K562 (cell line): ENCODE measurements around the gene TEX14. TPM values are rescaled to one million over a fixed set of nuclear protein-coding genes. Genes with fewer than 3 reads are reported as not detected.

Experiments
- BRF1 ChIP-seq: IDR thresholded peaks from 3 replicates; pipeline ENCODE4 v1.6.1; 2011; ENCODE audit warnings: borderline replicate concordance, mild to moderate bottlenecking; ENCODE audit not compliant: insufficient read length; ENCODE audit errors: extremely low read depth
- CHD4 ChIP-seq: fragments of 200-600 bp; sonication (generic); IDR thresholded peaks from 3 replicates; pipeline ENCODE4 v1.6.1; 2012; ENCODE audit warnings: low read depth, mild to moderate bottlenecking, mixed read lengths, low read length, inconsistent platforms; ENCODE audit not compliant: insufficient read depth, insufficient replicate concordance, poor library complexity, severe bottlenecking
- CREBBP ChIP-seq: IDR thresholded peaks from one replicate; pipeline ENCODE4 v1.6.1; 2012; ENCODE audit warnings: low read depth, mild to moderate bottlenecking, control low read depth, inconsistent platforms, low read length
- CTBP1 ChIP-seq: fragments of 450-650 bp; IDR thresholded peaks from 2 replicates; pipeline ENCODE4 v1.6.1; 2016; ENCODE audit warnings: borderline replicate concordance
- DACH1 ChIP-seq: fragments of 450-650 bp; IDR thresholded peaks from 2 replicates; pipeline ENCODE4 v1.6.1; 2018; ENCODE audit not compliant: partially characterized antibody
- DDX20 ChIP-seq: fragments of 450-650 bp; IDR thresholded peaks from 2 replicates; pipeline ENCODE4 v1.6.1; 2016; ENCODE audit warnings: missing genetic modification characterization, low read depth, mild to moderate bottlenecking, missing compliant biosample characterization, moderate library complexity
- E2F3 ChIP-seq: fragments of 250-450 bp; sonication (Bioruptor Pico); IDR thresholded peaks from 2 replicates; pipeline ENCODE4 v1.4.0; 2020; ENCODE audit warnings: mild to moderate bottlenecking
- ETV1 ChIP-seq: fragments of 450-650 bp; conservative IDR thresholded peaks from 2 replicates; pipeline ENCODE4 v1.6.1; 2016; ENCODE audit warnings: missing genetic modification characterization, control low read depth, low read depth, missing compliant biosample characterization
- FOXJ3 ChIP-seq: sonication (generic); formaldehyde crosslinking; IDR thresholded peaks from 2 replicates; pipeline ENCODE4 v1.4.0; 2020; ENCODE audit warnings: mild to moderate bottlenecking, missing genetic modification reagents
- HNRNPLL ChIP-seq: fragments of 200-400 bp; formaldehyde crosslinking; IDR thresholded peaks from 2 replicates; pipeline ENCODE4 v1.6.1; 2017; ENCODE audit warnings: low read length, low read depth, mild to moderate bottlenecking; ENCODE audit not compliant: poor library complexity, severe bottlenecking
- IFI16 ChIP-seq: fragments of 250-450 bp; sonication (Bioruptor Pico); IDR thresholded peaks from 2 replicates; pipeline ENCODE4 v2.1.2; 2022; ENCODE audit warnings: mild to moderate bottlenecking, inconsistent platforms
- LCOR ChIP-seq: sonication (generic); formaldehyde crosslinking; IDR thresholded peaks from 2 replicates; pipeline ENCODE4 v1.8.0; 2022; ENCODE audit warnings: mild to moderate bottlenecking, missing genetic modification reagents
- MAFK ChIP-seq: IDR thresholded peaks from 2 replicates; pipeline ENCODE4 v1.6.1; 2011; ENCODE audit warnings: low read length, improper control_type of control experiment
- SETDB1 ChIP-seq: IDR thresholded peaks from one replicate; pipeline ENCODE4 v1.6.1; 2012; ENCODE audit warnings: low read length, control low read depth, inconsistent platforms
- SMAD2 ChIP-seq: fragments of 150-350 bp; IDR thresholded peaks from 2 replicates; pipeline ENCODE4 v1.6.1; 2014; ENCODE audit warnings: low read depth, mild to moderate bottlenecking, low read length
- TCF3 ChIP-seq: sonication (generic); formaldehyde crosslinking; IDR thresholded peaks from 2 replicates; pipeline ENCODE4 v1.4.0; 2020; ENCODE audit warnings: mild to moderate bottlenecking, missing genetic modification reagents
- TFAM ChIP-seq: fragments of 250-450 bp; sonication (Bioruptor Pico); conservative IDR thresholded peaks from 2 replicates; pipeline ENCODE4 v1.5.0; 2021; ENCODE audit warnings: mild to moderate bottlenecking, moderate library complexity
- ZNF436 ChIP-seq: fragments of 250-450, 450-650 bp; sonication (Bioruptor Pico); formaldehyde crosslinking; IDR thresholded peaks from 2 replicates; pipeline ENCODE4 v1.7.0; 2020; ENCODE audit warnings: mild to moderate bottlenecking
- polyA plus RNA-seq, 8 experiments: library from polyadenylated mRNA; depleted of rRNA in 4 of 8; stranded (reverse) in 5 of 8; unstranded in 3 of 8; fragments of >200 nt; fragmentation: Nextera tagmentation in 2 of 8; fragmentation: Illumina TruSeq in 1 of 8; extraction: Ambion mirVana in 2 of 8; extraction: Trizol in 1 of 8; gene quantifications; 2 replicates each; pipeline versions ENCODE4 v1.2.1 to v1.2.3, GENCODE V29; 2011 to 2014; ENCODE audit warnings: inconsistent platforms in 1 of 8, missing spikeins in 1 of 8
- total RNA-seq, 7 experiments: library from RNA; depleted of rRNA in 6 of 7; stranded (reverse); fragments of >200 nt in 6 of 7; fragmentation: Illumina TruSeq in 2 of 7; extraction: Trizol in 2 of 7; gene quantifications; 2 replicates each; pipeline versions ENCODE4 v1.2.1 to v1.2.3, GENCODE V29; 2011 to 2021; ENCODE audit warnings: low replicate concordance in 1 of 7
- TF ChIP-seq, protein P1 (sequence below): sonication (generic); formaldehyde crosslinking; IDR thresholded peaks from 2 replicates; pipeline ENCODE4 v1.8.1; 2023; ENCODE audit warnings: mild to moderate bottlenecking, missing genetic modification reagents
- TF ChIP-seq, protein P2 (sequence below): fragments of 450-650 bp; IDR thresholded peaks from 2 replicates; pipeline ENCODE4 v1.6.1; 2018; ENCODE audit warnings: mild to moderate bottlenecking, low read depth; ENCODE audit not compliant: partially characterized antibody
- TF ChIP-seq, protein P3 (sequence below): conservative IDR thresholded peaks from 2 replicates; pipeline ENCODE4 v1.6.1; 2011; ENCODE audit warnings: low read depth, mild to moderate bottlenecking, low read length; ENCODE audit not compliant: control insufficient read depth
- TF ChIP-seq, protein P4 (sequence below): fragments of 450-650 bp; IDR thresholded peaks from 2 replicates; pipeline ENCODE4 v1.6.1; 2016; ENCODE audit warnings: borderline replicate concordance

Gene TEX14
- total and polyA plus RNA-seq, 9 of the 15 experiments (the other 6 are each of a cell fraction or from before 2014, with no cell fraction given) = 0.05 to 0.12 (median 0.09) TPM; not detected in 1

DNA sequence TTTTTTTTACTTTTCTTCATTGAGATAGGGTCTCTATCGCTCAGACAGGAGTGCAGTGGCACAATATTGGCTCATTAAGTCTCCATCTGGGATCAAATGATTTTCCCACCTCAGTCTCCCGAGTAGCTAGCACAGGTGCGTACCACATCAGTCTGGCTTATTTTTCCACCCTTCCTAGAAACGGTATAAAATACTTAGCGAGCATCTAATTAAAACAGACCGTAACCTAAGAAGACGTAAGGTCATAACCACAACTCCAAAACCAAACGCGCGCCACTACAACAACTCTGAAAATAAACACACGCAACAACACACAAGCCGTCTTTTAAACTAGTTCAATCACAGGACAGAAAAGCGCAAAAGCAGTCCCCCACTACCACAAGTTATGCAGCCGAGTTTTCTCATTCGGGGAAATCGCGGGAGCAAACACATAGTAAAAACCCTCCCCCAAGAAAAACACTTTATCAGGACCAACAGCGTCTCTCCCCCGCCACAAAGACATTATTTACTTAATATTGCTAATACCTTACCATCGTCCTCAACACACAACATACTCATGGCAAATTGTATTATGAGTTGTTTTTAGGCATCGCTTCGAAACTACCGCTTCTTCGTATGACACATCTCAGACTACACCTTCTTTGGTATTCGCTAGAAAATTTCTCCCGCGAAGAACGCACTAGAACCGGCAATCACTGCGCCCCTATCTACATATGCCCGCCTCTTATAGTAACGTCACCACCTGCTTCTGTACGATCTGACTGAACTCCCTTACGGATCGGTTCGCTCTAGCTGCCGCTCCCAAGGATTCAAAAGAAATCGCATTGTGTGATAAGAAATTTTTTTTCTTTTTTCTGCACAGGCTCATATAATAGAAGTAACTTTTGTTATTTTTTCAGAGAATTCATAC, 32.8 kb downstream of the TEX14 start (continued):
- TF ChIP-seq, protein P1, sequence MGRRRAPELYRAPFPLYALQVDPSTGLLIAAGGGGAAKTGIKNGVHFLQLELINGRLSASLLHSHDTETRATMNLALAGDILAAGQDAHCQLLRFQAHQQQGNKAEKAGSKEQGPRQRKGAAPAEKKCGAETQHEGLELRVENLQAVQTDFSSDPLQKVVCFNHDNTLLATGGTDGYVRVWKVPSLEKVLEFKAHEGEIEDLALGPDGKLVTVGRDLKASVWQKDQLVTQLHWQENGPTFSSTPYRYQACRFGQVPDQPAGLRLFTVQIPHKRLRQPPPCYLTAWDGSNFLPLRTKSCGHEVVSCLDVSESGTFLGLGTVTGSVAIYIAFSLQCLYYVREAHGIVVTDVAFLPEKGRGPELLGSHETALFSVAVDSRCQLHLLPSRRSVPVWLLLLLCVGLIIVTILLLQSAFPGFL (CRISPR knock-in tag) = peak; percentile 76; the same call in 1 of the 2 replicates
- TF ChIP-seq LCOR (CRISPR knock-in tag) (peak; percentile 100), SMAD2 (no peak), HNRNPLL (peak; percentile 63), DDX20 (tag) (no peak), CHD4 (no peak), TCF3 (CRISPR knock-in tag) (no peak; the same call in 1 of the 2 replicates), TFAM (no peak), DACH1 (peak; percentile 94), CTBP1 (no peak; the same call in 1 of the 2 replicates), ZNF436 (CRISPR knock-in tag) (peak; percentile 99), CREBBP (peak; percentile 87), MAFK (peak; percentile 66), BRF1 (no peak), E2F3 (CRISPR knock-in tag) (peak; percentile 91), SETDB1 (no peak), ETV1 (no peak; the same call in 1 of the 2 replicates), FOXJ3 (CRISPR knock-in tag) (peak; percentile 46; the same call in 1 of the 2 replicates), IFI16 (CRISPR knock-in tag) (no peak)
- TF ChIP-seq, protein P2, sequence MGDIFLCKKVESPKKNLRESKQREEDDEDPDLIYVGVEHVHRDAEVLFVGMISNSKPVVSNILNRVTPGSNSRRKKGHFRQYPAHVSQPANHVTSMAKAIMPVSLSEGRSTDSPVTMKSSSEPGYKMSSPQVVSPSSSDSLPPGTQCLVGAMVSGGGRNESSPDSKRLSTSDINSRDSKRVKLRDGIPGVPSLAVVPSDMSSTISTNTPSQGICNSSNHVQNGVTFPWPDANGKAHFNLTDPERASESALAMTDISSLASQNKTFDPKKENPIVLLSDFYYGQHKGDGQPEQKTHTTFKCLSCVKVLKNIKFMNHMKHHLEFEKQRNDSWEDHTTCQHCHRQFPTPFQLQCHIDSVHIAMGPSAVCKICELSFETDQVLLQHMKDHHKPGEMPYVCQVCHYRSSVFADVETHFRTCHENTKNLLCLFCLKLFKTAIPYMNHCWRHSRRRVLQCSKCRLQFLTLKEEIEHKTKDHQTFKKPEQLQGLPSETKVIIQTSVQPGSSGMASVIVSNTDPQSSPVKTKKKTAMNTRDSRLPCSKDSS = no peak
- TF ChIP-seq, protein P3, sequence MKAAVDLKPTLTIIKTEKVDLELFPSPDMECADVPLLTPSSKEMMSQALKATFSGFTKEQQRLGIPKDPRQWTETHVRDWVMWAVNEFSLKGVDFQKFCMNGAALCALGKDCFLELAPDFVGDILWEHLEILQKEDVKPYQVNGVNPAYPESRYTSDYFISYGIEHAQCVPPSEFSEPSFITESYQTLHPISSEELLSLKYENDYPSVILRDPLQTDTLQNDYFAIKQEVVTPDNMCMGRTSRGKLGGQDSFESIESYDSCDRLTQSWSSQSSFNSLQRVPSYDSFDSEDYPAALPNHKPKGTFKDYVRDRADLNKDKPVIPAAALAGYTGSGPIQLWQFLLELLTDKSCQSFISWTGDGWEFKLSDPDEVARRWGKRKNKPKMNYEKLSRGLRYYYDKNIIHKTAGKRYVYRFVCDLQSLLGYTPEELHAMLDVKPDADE = peak; percentile 97
- TF ChIP-seq, protein P4, sequence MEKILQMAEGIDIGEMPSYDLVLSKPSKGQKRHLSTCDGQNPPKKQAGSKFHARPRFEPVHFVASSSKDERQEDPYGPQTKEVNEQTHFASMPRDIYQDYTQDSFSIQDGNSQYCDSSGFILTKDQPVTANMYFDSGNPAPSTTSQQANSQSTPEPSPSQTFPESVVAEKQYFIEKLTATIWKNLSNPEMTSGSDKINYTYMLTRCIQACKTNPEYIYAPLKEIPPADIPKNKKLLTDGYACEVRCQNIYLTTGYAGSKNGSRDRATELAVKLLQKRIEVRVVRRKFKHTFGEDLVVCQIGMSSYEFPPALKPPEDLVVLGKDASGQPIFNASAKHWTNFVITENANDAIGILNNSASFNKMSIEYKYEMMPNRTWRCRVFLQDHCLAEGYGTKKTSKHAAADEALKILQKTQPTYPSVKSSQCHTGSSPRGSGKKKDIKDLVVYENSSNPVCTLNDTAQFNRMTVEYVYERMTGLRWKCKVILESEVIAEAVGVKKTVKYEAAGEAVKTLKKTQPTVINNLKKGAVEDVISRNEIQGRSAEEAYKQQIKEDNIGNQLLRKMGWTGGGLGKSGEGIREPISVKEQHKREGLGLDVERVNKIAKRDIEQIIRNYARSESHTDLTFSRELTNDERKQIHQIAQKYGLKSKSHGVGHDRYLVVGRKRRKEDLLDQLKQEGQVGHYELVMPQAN = peak; percentile 69
